Neuronal stem cell (in vitro differentiated cells): ENCODE data around the gene SLIT3.

Source experiments
- DNase-seq: peaks from one replicate; pipeline ENCODE4 v3.0.0-alpha.2; 2013; ENCODE audit warnings: low spot score
- H2AFZ ChIP-seq: one replicate; pipeline ENCODE4 v1.6.1; 2013; ENCODE audit warnings: mild to moderate bottlenecking, low read length, inconsistent platforms
- H2AK5ac ChIP-seq: 2 replicates; pipeline ENCODE4 v1.6.1; 2013; ENCODE audit warnings: low read depth, mild to moderate bottlenecking, inconsistent platforms, low read length, moderate library complexity, mixed read lengths
- H2BK120ac ChIP-seq: 2 replicates; pipeline ENCODE4 v1.6.1; 2013; ENCODE audit warnings: low read depth, mild to moderate bottlenecking, inconsistent platforms, low read length, moderate library complexity, mixed read lengths
- H2BK12ac ChIP-seq: one replicate; pipeline ENCODE4 v1.6.1; 2013; ENCODE audit warnings: low read length, inconsistent platforms
- H2BK15ac ChIP-seq: 2 replicates; pipeline ENCODE4 v1.6.1; 2013; ENCODE audit warnings: mild to moderate bottlenecking, low read length, inconsistent platforms, mixed read lengths
- H2BK5ac ChIP-seq: one replicate; pipeline ENCODE4 v1.6.1; 2013; ENCODE audit warnings: inconsistent platforms, mild to moderate bottlenecking, low read length, moderate library complexity
- H3K14ac ChIP-seq: one replicate; pipeline ENCODE4 v1.6.1; 2013; ENCODE audit warnings: low read length, inconsistent platforms
- H3K18ac ChIP-seq: 2 replicates; pipeline ENCODE4 v1.6.1; 2013; ENCODE audit warnings: low read length, inconsistent platforms
- H3K23ac ChIP-seq: 2 replicates; pipeline ENCODE4 v1.6.1; 2013; ENCODE audit warnings: low read depth, mild to moderate bottlenecking, mixed read lengths, low read length, inconsistent platforms; ENCODE audit not compliant: poor library complexity
- H3K27ac ChIP-seq: replicated peaks from 3 replicates; pipeline ENCODE4 v1.5.1; 2013; ENCODE audit warnings: low read length, inconsistent platforms
- H3K27me3 ChIP-seq, 3 experiments: 2 replicates each; pipeline ENCODE4 v1.6.1; 2013; ENCODE audit warnings: low read length in 3 of 3, mild to moderate bottlenecking in 2 of 3, inconsistent platforms in 1 of 3, low read depth in 1 of 3, mixed read lengths in 1 of 3, moderate library complexity in 1 of 3; ENCODE audit not compliant: control insufficient read depth in 3 of 3, insufficient read depth in 3 of 3
- H3K36me3 ChIP-seq, 2 donors: replicated peaks in 1 of 2; 2 replicates each; pipeline ENCODE4 v1.6.1; 2013; ENCODE audit warnings: low read length in 2 of 2; ENCODE audit not compliant: control insufficient read depth in 2 of 2, insufficient read depth in 2 of 2
- H3K4ac ChIP-seq: 2 replicates; pipeline ENCODE4 v1.6.1; 2013; ENCODE audit warnings: inconsistent platforms, mild to moderate bottlenecking, low read length, moderate library complexity
- H3K4me1 ChIP-seq, 2 donors: 1 replicate in 1 of 2; 2 replicates in 1 of 2; pipeline ENCODE4 v1.6.1; 2013; ENCODE audit warnings: low read length in 2 of 2, low read depth in 1 of 2; ENCODE audit not compliant: control insufficient read depth in 2 of 2, insufficient read depth in 1 of 2
- H3K4me2 ChIP-seq: one replicate; pipeline ENCODE4 v1.6.1; 2013; ENCODE audit warnings: mild to moderate bottlenecking, low read length, inconsistent platforms; ENCODE audit not compliant: insufficient read depth, poor library complexity, severe bottlenecking
- H3K4me3 ChIP-seq, 2 donors: 2 replicates each; pipeline ENCODE4 v1.5.1; 2013; ENCODE audit warnings: low read length in 2 of 2, mild to moderate bottlenecking in 2 of 2, inconsistent platforms in 1 of 2, moderate library complexity in 1 of 2
- H3K79me1 ChIP-seq: one replicate; pipeline ENCODE4 v1.6.1; 2013; ENCODE audit warnings: low read depth, mild to moderate bottlenecking, inconsistent platforms, low read length, moderate library complexity
- H3K9ac ChIP-seq: one replicate; pipeline ENCODE4 v1.6.1; 2013; ENCODE audit warnings: mild to moderate bottlenecking, low read depth, low read length, inconsistent platforms; ENCODE audit not compliant: poor library complexity
- H3K9me3 ChIP-seq, 2 donors: replicated peaks in 1 of 2; 2 replicates each; pipeline versions ENCODE3 to v1.6.1; 2013; ENCODE audit warnings: low read length in 2 of 2, mild to moderate bottlenecking in 2 of 2, inconsistent platforms in 1 of 2, low read depth in 1 of 2, mixed read lengths in 1 of 2, moderate library complexity in 1 of 2; ENCODE audit not compliant: control insufficient read depth in 2 of 2, insufficient read depth in 1 of 2
- H4K8ac ChIP-seq: one replicate; pipeline ENCODE4 v1.6.1; 2013; ENCODE audit warnings: low read depth, mild to moderate bottlenecking, inconsistent platforms, low read length, moderate library complexity
- H4K91ac ChIP-seq: one replicate; pipeline ENCODE4 v1.6.1; 2013; ENCODE audit warnings: low read length, low read depth, mild to moderate bottlenecking, inconsistent platforms; ENCODE audit not compliant: poor library complexity
- WGBS, 2 donors: extraction: QIAGEN DNeasy Blood & Tissue Kit; methylation state at CpG; one replicate each; pipeline ENCODE4 v1.1.7; 2013; ENCODE audit warnings: missing lambda C conversion rate in 2 of 2, mixed read lengths in 1 of 2; ENCODE audit not compliant: insufficient read length in 2 of 2, insufficient replicate concordance in 1 of 2; ENCODE audit errors: extremely low coverage in 2 of 2; 5-methylcytosine and 5-hydroxymethylcytosine counted together

The SLIT3 gene

GRCh38 chr5:168796000-168796399 lies 504.9 kb downstream of the SLIT3 start:
- Histone ChIP-seq H2BK5ac (no peak overlapping the region), H2AFZ (peak overlapping the region; percentile 12), H3K36me3 (no peaks in the 10 kb centered on the region), H2BK120ac (no peak overlapping the region), H2AK5ac (no peak overlapping the region), H3K4me1 (peaks cover 9 to 13% of the 10 kb centered on the region in 2 donors), H3K14ac (no peak overlapping the region), H2BK15ac (no peak overlapping the region), H3K23ac (no peak overlapping the region), H3K27ac (no peak overlapping the region), H3K27me3 (no peaks in the 10 kb centered on the region), H2BK12ac (no peak overlapping the region), H3K9me3 (no peaks in the 10 kb centered on the region), H3K4me2 (no peak overlapping the region), H3K79me1 (no peaks in the 10 kb centered on the region), H3K4me3 (no peak overlapping the region), H4K8ac (no peak overlapping the region), H4K91ac (no peak overlapping the region), H3K9ac (no peak overlapping the region), H3K18ac (no peak overlapping the region), H3K4ac (no peak overlapping the region)
- DNase-seq = no peak
- WGBS, 2 donors = no CpG with 5 or more reads among the region's 4 CpGs

- Histone ChIP-seq H2BK12ac (no peak overlapping the region), H3K9ac (no peak overlapping the region), H3K4ac (no peak overlapping the region), H3K9me3 (no peaks in the 10 kb centered on the region), H3K27me3 (no peaks in the 10 kb centered on the region), H2BK5ac (no peak overlapping the region), H2BK15ac (no peak overlapping the region), H3K79me1 (no peaks in the 10 kb centered on the region), H4K8ac (no peak overlapping the region), H3K14ac (no peak overlapping the region), H3K27ac (no peak overlapping the region), H4K91ac (no peak overlapping the region), H2AFZ (no peak overlapping the region), H3K36me3 (no peaks in the 10 kb centered on the region), H3K18ac (no peak overlapping the region), H3K4me1 (peaks cover 11 to 13% of the 10 kb centered on the region in 2 donors), H3K23ac (no peak overlapping the region), H3K4me2 (no peak overlapping the region), H2BK120ac (no peak overlapping the region), H3K4me3 (no peak overlapping the region), H2AK5ac (no peak overlapping the region)
- no CpG with 5 or more reads among the region's 15 CpGs for WGBS, 2 donors
- DNase-seq = no peak
Measured at GRCh38 chr5:168793841-168794837, 506.8 kb downstream of the SLIT3 start.

DNA sequence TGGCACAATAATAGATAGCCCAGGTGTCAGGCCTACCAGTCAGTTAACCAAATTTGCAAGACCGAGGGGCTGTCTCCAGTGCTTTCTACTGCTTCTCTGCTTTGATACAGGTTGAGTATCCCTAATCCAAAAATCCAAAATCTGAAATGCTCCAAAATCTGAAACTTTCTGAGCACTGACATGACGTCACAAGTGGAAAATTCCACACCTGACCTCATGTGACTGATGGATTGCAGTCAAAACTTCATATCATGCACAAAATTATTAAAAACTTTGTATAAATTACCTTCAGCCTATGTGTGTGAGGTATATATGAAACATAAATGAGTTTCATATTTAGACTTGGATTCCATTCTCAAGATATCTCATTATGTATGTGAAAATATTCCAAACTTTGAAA lies 508.3 kb downstream of the SLIT3 start:
- no peak overlapping the region for H2BK5ac ChIP-seq
- H3K9ac ChIP-seq = no peak overlapping the region
- no peak overlapping the region for H4K8ac ChIP-seq
- H3K27ac ChIP-seq = no peak overlapping the region
- no peak overlapping the region for H2AFZ ChIP-seq
- H3K9me3 ChIP-seq = no peaks in the 10 kb centered on the region
- H3K79me1 ChIP-seq = no peaks in the 10 kb centered on the region
- no peak overlapping the region for H4K91ac ChIP-seq
- H3K4me2 ChIP-seq = no peak overlapping the region
- no peak overlapping the region for H3K18ac ChIP-seq
- H3K4me3 ChIP-seq = no peak overlapping the region
- H3K4me1 ChIP-seq = peaks cover 11 to 13% of the 10 kb centered on the region in 2 donors
- H3K27me3 ChIP-seq = no peaks in the 10 kb centered on the region
- DNase-seq = no peak
- H2BK12ac ChIP-seq = no peak overlapping the region
- no peak overlapping the region for H2BK120ac ChIP-seq
- no peak overlapping the region for H3K14ac ChIP-seq
- H3K4ac ChIP-seq = no peak overlapping the region
- no CpG with 5 or more reads among the region's 2 CpGs for whole genome bisulfite sequencing, 2 donors
- H3K23ac ChIP-seq = no peak overlapping the region
- H2AK5ac ChIP-seq = no peak overlapping the region
- no peak overlapping the region for H2BK15ac ChIP-seq
- no peaks in the 10 kb centered on the region for H3K36me3 ChIP-seq

GRCh38 chr5:168790671-168791250 lies 510.2 kb downstream of the SLIT3 start:
- Histone ChIP-seq H2BK5ac (no peak overlapping the region), H3K4me2 (no peak overlapping the region), H2AK5ac (no peak overlapping the region), H3K4ac (no peak overlapping the region), H3K36me3 (no peaks in the 10 kb centered on the region), H3K27me3 (no peaks in the 10 kb centered on the region), H3K27ac (no peak overlapping the region), H4K91ac (no peak overlapping the region), H3K18ac (no peak overlapping the region), H4K8ac (no peak overlapping the region), H3K23ac (no peak overlapping the region), H3K4me3 (no peak overlapping the region), H3K4me1 (peaks cover 1 to 8% of the 10 kb centered on the region in 2 donors), H2BK15ac (no peak overlapping the region), H2AFZ (peak overlapping the region; percentile 24), H3K14ac (no peak overlapping the region), H2BK120ac (no peak overlapping the region), H2BK12ac (no peak overlapping the region), H3K9ac (no peak overlapping the region), H3K9me3 (no peaks in the 10 kb centered on the region), H3K79me1 (no peaks in the 10 kb centered on the region)
- WGBS, 2 donors = no CpG with 5 or more reads among the region's 13 CpGs
- DNase-seq = no peak
